H9 (cell line): Measurements from ENCODE around the gene TPRG1. TPM values are rescaled to one million over a fixed set of nuclear protein-coding genes. Genes with fewer than 3 reads are reported as not detected.

Source experiments
- DNase-seq: peaks from one replicate; pipeline ENCODE4 v3.0.0-alpha.2; 2017
- H2AFZ ChIP-seq: one replicate; pipeline ENCODE4 v1.6.1; 2013; ENCODE audit warnings: mild to moderate bottlenecking, low read length, control low read depth, moderate library complexity
- H2AK5ac ChIP-seq: 2 replicates; pipeline ENCODE4 v1.6.1; 2013; ENCODE audit warnings: low read length, control low read depth, mixed read lengths; ENCODE audit not compliant: insufficient read length
- H2BK120ac ChIP-seq: one replicate; pipeline ENCODE4 v1.6.1; 2013; ENCODE audit warnings: low read depth, mild to moderate bottlenecking, low read length, control low read depth, inconsistent platforms; ENCODE audit not compliant: poor library complexity, severe bottlenecking
- H2BK12ac ChIP-seq: 2 replicates; pipeline ENCODE4 v1.6.1; 2013; ENCODE audit warnings: low read length, control low read depth, mixed read lengths, low read depth; ENCODE audit not compliant: insufficient read length
- H2BK15ac ChIP-seq: 2 replicates; pipeline ENCODE4 v1.6.1; 2013; ENCODE audit warnings: low read depth, low read length, control low read depth
- H2BK20ac ChIP-seq: one replicate; pipeline ENCODE4 v1.6.1; 2013; ENCODE audit warnings: low read depth, mild to moderate bottlenecking, low read length, control low read depth, inconsistent platforms; ENCODE audit not compliant: poor library complexity, severe bottlenecking
- H2BK5ac ChIP-seq: 2 replicates; pipeline ENCODE4 v1.6.1; 2013; ENCODE audit warnings: low read length, control low read depth, mixed read lengths; ENCODE audit not compliant: insufficient read length
- H3K14ac ChIP-seq: 2 replicates; pipeline ENCODE4 v1.6.1; 2013; ENCODE audit warnings: low read length, control low read depth; ENCODE audit not compliant: insufficient read depth
- H3K18ac ChIP-seq: 2 replicates; pipeline ENCODE4 v1.6.1; 2013; ENCODE audit warnings: low read depth, mild to moderate bottlenecking, mixed read lengths, low read length, control low read depth; ENCODE audit not compliant: insufficient read length
- H3K23ac ChIP-seq: 2 replicates; pipeline ENCODE4 v1.6.1; 2013; ENCODE audit warnings: low read length, control low read depth, mixed read lengths, low read depth; ENCODE audit not compliant: insufficient read length
- H3K23me2 ChIP-seq: 2 replicates; pipeline ENCODE4 v1.6.1; 2013; ENCODE audit warnings: low read depth, mild to moderate bottlenecking, mixed read lengths, low read length, control low read depth; ENCODE audit not compliant: insufficient read length, poor library complexity, severe bottlenecking
- H3K27ac ChIP-seq: 2 replicates; pipeline ENCODE4 v1.5.1; 2013; ENCODE audit warnings: low read length, control low read depth, mixed read lengths, low read depth; ENCODE audit not compliant: insufficient read length
- H3K27me3 ChIP-seq: 2 replicates; pipeline ENCODE4 v1.6.1; 2013; ENCODE audit warnings: low read length, control low read depth, inconsistent platforms; ENCODE audit not compliant: insufficient read depth
- H3K4ac ChIP-seq: 2 replicates; pipeline ENCODE4 v1.6.1; 2013; ENCODE audit warnings: low read depth, mild to moderate bottlenecking, control low read depth, inconsistent platforms, low read length, moderate library complexity
- H3K4me1 ChIP-seq: 2 replicates; pipeline ENCODE4 v1.6.1; 2013; ENCODE audit warnings: low read length, control low read depth, inconsistent platforms; ENCODE audit not compliant: insufficient read depth
- H3K4me2 ChIP-seq: 2 replicates; pipeline ENCODE4 v1.6.1; 2013; ENCODE audit warnings: low read length, control low read depth, mixed read lengths; ENCODE audit not compliant: insufficient read length, insufficient read depth
- H3K56ac ChIP-seq: 2 replicates; pipeline ENCODE4 v1.6.1; 2013; ENCODE audit warnings: low read depth, mild to moderate bottlenecking, mixed read lengths, low read length, control low read depth; ENCODE audit not compliant: insufficient read length
- H3K79me1 ChIP-seq: 2 replicates; pipeline ENCODE4 v1.6.1; 2013; ENCODE audit warnings: low read depth, mild to moderate bottlenecking, moderate library complexity, low read length, control low read depth, inconsistent platforms; ENCODE audit not compliant: insufficient read depth, poor library complexity, severe bottlenecking
- H3K79me2 ChIP-seq: 2 replicates; pipeline ENCODE4 v1.6.1; 2013; ENCODE audit warnings: low read length, control low read depth, inconsistent platforms; ENCODE audit not compliant: insufficient read depth
- H3K9ac ChIP-seq: 2 replicates; pipeline ENCODE4 v1.6.1; 2013; ENCODE audit warnings: low read length, control low read depth, mixed read lengths; ENCODE audit not compliant: insufficient read length; ENCODE audit errors: extremely low read depth
- H3K9me3 ChIP-seq: one replicate; pipeline ENCODE4 v1.6.1; 2013; ENCODE audit warnings: low read depth, low read length, inconsistent platforms; ENCODE audit not compliant: control insufficient read depth
- H3T11ph ChIP-seq: one replicate; pipeline ENCODE4 v1.6.1; 2013; ENCODE audit warnings: mild to moderate bottlenecking, low read length, control low read depth, inconsistent platforms
- H4K20me1 ChIP-seq: one replicate; pipeline ENCODE4 v1.6.1; 2013; ENCODE audit not compliant: control insufficient read depth, insufficient read length, insufficient read depth
- H4K5ac ChIP-seq: 2 replicates; pipeline ENCODE4 v1.6.1; 2013; ENCODE audit warnings: low read depth, mild to moderate bottlenecking, mixed read lengths, low read length, control low read depth; ENCODE audit not compliant: insufficient read length
- H4K8ac ChIP-seq: replicated peaks from 2 replicates; pipeline ENCODE4 v1.6.1; 2013; ENCODE audit warnings: low read length, control low read depth, mixed read lengths, low read depth; ENCODE audit not compliant: insufficient read length
- H4K91ac ChIP-seq: 2 replicates; pipeline ENCODE4 v1.6.1; 2013; ENCODE audit warnings: low read depth, mild to moderate bottlenecking, moderate library complexity, mixed read lengths, low read length, control low read depth; ENCODE audit not compliant: insufficient read length
- H3K27ac Mint-ChIP-seq, 3 experiments: 2 replicates in 2 of 3; 3 replicates in 1 of 3; pipeline ENCODE4 v1.8.0; 2020 to 2021; ENCODE audit warnings: mixed read lengths in 3 of 3, mild to moderate bottlenecking in 1 of 3, moderate library complexity in 1 of 3
- H3K27me3 Mint-ChIP-seq: 2 replicates; pipeline ENCODE4 v1.8.0; 2021; ENCODE audit warnings: low read depth, mild to moderate bottlenecking, moderate library complexity, mixed read lengths
- H3K36me3 Mint-ChIP-seq, 3 experiments: 2 replicates in 2 of 3; 3 replicates in 1 of 3; pipeline ENCODE4 v1.8.0; 2020 to 2021; ENCODE audit warnings: low read depth in 3 of 3, mixed read lengths in 3 of 3; ENCODE audit not compliant: insufficient read depth in 1 of 3
- H3K4me1 Mint-ChIP-seq, 2 experiments: 2 replicates each; pipeline ENCODE4 v1.8.0; 2020; ENCODE audit warnings: mixed read lengths in 2 of 2
- H3K4me3 Mint-ChIP-seq, 2 experiments: 2 replicates in 1 of 2; 3 replicates in 1 of 2; pipeline ENCODE4 v1.8.0; 2020 to 2021; ENCODE audit warnings: mild to moderate bottlenecking in 2 of 2, mixed read lengths in 2 of 2, moderate library complexity in 1 of 2
- H3K9me3 Mint-ChIP-seq, 2 experiments: 2 replicates in 1 of 2; 3 replicates in 1 of 2; pipeline ENCODE4 v1.8.0; 2020; ENCODE audit warnings: mild to moderate bottlenecking in 2 of 2, mixed read lengths in 2 of 2, moderate library complexity in 1 of 2
- CTCF ChIP-seq: fragments of 200-600 bp; sonication (generic); conservative IDR thresholded peaks from 3 replicates; pipeline ENCODE4 v1.8.0; 2021; ENCODE audit warnings: antibody characterized with exemption, mild to moderate bottlenecking
- total RNA-seq: library from RNA; stranded (reverse); gene quantifications from 2 replicates; pipeline ENCODE4 v1.2.1, GENCODE V29; 2021

The TPRG1 gene
- total RNA-seq, 1 experiment from 2014 or later, result 0.66 TPM

DNA sequence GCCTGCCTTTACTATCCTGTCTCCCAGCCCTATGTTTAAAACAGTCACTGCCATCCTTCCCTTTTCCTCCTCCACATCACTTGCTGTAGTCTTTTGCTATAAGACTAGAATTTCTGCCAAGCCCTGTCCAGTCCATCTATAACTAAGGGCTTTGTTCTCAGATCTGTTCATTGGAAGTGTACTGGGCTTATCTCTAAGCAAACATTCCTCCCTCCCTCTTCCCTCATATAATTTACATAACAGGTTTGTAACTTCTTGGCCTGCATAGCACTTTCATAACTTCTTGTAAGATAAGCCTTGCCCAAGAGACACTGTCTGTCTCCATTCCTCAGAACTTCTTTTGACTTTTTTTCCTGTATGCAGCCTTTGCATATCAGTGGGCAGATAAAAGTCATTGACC lies 16.7 kb downstream of the TPRG1 start:
- H2AK5ac ChIP-seq, result no peak overlapping the region
- no peak overlapping the region for H3K23ac ChIP-seq
- no peak overlapping the region for H2BK15ac ChIP-seq
- no peaks in the 10 kb centered on the region for H3K4me1 Mint-ChIP-seq
- no peak overlapping the region for H4K5ac ChIP-seq
- peaks cover 0 to 3% (median 2%) of the 10 kb centered on the region in 3 experiments; a peak in 4 of 7 replicates for H3K36me3 Mint-ChIP-seq
- no peaks in the 10 kb centered on the region for H3K23me2 ChIP-seq
- no peaks in the 10 kb centered on the region for H3K4me1 ChIP-seq
- H3K27ac Mint-ChIP-seq, result no peak overlapping the region
- no peak overlapping the region for H2BK120ac ChIP-seq
- H4K91ac ChIP-seq, result no peak overlapping the region
- no peaks in the 10 kb centered on the region for H3K27me3 ChIP-seq
- no peaks in the 10 kb centered on the region for H3K79me1 ChIP-seq
- H3K27me3 Mint-ChIP-seq, result no peaks in the 10 kb centered on the region
- no peak overlapping the region for H3K27ac ChIP-seq
- H3T11ph ChIP-seq, result no peak overlapping the region
- H3K4me3 Mint-ChIP-seq, result no peak overlapping the region
- H3K9ac ChIP-seq, result no peak overlapping the region
- H2AFZ ChIP-seq, result no peak overlapping the region
- DNase-seq, result no peak
- no peak overlapping the region for H2BK20ac ChIP-seq
- H3K9me3 Mint-ChIP-seq, result peaks cover 9 to 11% of the 10 kb centered on the region in 2 experiments
- H3K4me2 ChIP-seq, result no peak overlapping the region
- no peak overlapping the region for H3K56ac ChIP-seq
- H3K18ac ChIP-seq, result no peak overlapping the region
- H4K20me1 ChIP-seq, result no peaks in the 10 kb centered on the region
- TF ChIP-seq CTCF, result no peak
- no peak overlapping the region for H4K8ac ChIP-seq
- H3K14ac ChIP-seq, result no peak overlapping the region
- no peaks in the 10 kb centered on the region for H3K79me2 ChIP-seq
- no peak overlapping the region for H2BK5ac ChIP-seq
- H3K4ac ChIP-seq, result no peak overlapping the region
- H3K9me3 ChIP-seq, result peaks cover 4% of the 10 kb centered on the region
- H2BK12ac ChIP-seq, result no peak overlapping the region
